Endothelial cell (in vitro differentiated cells): ENCODE results near the gene CPA3. TPM values are rescaled to one million over a fixed set of nuclear protein-coding genes. Genes with fewer than 3 reads are reported as not detected.
A peak's percentile ranks its signal among the peaks of the same experiment; 100 is the strongest.

Source experiments
- DNase-seq: peaks from one replicate; pipeline ENCODE4 v3.0.0; 2021; ENCODE audit warnings: low spot score
- H3K27ac Mint-ChIP-seq: one replicate; pipeline ENCODE4 v1.8.0; 2021; ENCODE audit warnings: mixed read lengths, inconsistent platforms; ENCODE audit not compliant: unreplicated experiment
- H3K27me3 Mint-ChIP-seq: one replicate; pipeline ENCODE4 v1.8.0; 2021; ENCODE audit warnings: mild to moderate bottlenecking, moderate library complexity, mixed read lengths, inconsistent platforms; ENCODE audit not compliant: unreplicated experiment
- H3K36me3 Mint-ChIP-seq: one replicate; pipeline ENCODE4 v1.8.0; 2021; ENCODE audit warnings: mild to moderate bottlenecking, low read depth, mixed read lengths, inconsistent platforms; ENCODE audit not compliant: unreplicated experiment
- H3K4me1 Mint-ChIP-seq: one replicate; pipeline ENCODE4 v1.8.0; 2021; ENCODE audit warnings: mild to moderate bottlenecking, mixed read lengths, inconsistent platforms; ENCODE audit not compliant: unreplicated experiment
- H3K4me3 Mint-ChIP-seq: one replicate; pipeline ENCODE4 v1.8.0; 2021; ENCODE audit warnings: mild to moderate bottlenecking, mixed read lengths, inconsistent platforms; ENCODE audit not compliant: unreplicated experiment
- H3K9me3 Mint-ChIP-seq: one replicate; pipeline ENCODE4 v1.8.0; 2021; ENCODE audit warnings: mixed read lengths, inconsistent platforms; ENCODE audit not compliant: unreplicated experiment
- total RNA-seq: library from RNA; stranded (reverse); fragmentation: NEBNext Ultra II Directional; extraction: Animal tissue kit (Norgen Biotek cat#: 25700); gene quantifications from one replicate; pipeline ENCODE4 v1.2.1, GENCODE V29; 2021; ENCODE audit not compliant: unreplicated experiment
- TF ChIP-seq, protein P1 (sequence below): fragments of 200-600 bp; sonication (generic); IDR thresholded peaks from one replicate; pipeline ENCODE4 v1.5.0; 2021; ENCODE audit warnings: antibody characterized with exemption; ENCODE audit not compliant: unreplicated experiment

The CPA3 gene
- total RNA-seq, 1 donor from 2014 or later, result not detected

DNA sequence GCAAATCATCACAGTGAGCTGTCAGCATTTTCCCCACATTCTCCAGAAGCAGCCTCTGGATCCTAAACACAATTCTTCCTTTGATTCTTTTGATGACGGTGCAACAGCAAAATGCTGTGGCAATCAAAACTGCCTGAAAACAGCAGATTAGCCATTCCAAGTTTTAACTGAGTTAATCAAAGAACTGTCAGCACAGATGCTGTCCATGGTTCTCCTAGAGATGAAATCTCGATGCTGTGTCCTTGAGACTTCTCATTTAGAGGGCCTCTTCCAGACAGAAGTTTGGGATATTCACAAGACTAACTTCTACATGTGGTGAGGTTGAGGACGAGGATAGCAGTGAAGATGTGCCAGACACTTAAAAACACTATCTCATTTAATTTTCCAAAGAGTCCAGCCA, 75.9 kb downstream of the CPA3 start:
- H3K36me3 Mint-ChIP-seq, result no peaks in the 10 kb centered on the region
- H3K27me3 Mint-ChIP-seq, result no peaks in the 10 kb centered on the region
- no peaks in the 10 kb centered on the region for H3K9me3 Mint-ChIP-seq
- DNase-seq, result no peak
- H3K27ac Mint-ChIP-seq, result no peak overlapping the region
- H3K4me1 Mint-ChIP-seq, result no peaks in the 10 kb centered on the region
- no peak overlapping the region for H3K4me3 Mint-ChIP-seq
- TF ChIP-seq, protein P1, sequence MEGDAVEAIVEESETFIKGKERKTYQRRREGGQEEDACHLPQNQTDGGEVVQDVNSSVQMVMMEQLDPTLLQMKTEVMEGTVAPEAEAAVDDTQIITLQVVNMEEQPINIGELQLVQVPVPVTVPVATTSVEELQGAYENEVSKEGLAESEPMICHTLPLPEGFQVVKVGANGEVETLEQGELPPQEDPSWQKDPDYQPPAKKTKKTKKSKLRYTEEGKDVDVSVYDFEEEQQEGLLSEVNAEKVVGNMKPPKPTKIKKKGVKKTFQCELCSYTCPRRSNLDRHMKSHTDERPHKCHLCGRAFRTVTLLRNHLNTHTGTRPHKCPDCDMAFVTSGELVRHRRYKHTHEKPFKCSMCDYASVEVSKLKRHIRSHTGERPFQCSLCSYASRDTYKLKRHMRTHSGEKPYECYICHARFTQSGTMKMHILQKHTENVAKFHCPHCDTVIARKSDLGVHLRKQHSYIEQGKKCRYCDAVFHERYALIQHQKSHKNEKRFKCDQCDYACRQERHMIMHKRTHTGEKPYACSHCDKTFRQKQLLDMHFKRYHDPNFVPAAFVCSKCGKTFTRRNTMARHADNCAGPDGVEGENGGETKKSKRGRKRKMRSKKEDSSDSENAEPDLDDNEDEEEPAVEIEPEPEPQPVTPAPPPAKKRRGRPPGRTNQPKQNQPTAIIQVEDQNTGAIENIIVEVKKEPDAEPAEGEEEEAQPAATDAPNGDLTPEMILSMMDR, result no peak

DNA sequence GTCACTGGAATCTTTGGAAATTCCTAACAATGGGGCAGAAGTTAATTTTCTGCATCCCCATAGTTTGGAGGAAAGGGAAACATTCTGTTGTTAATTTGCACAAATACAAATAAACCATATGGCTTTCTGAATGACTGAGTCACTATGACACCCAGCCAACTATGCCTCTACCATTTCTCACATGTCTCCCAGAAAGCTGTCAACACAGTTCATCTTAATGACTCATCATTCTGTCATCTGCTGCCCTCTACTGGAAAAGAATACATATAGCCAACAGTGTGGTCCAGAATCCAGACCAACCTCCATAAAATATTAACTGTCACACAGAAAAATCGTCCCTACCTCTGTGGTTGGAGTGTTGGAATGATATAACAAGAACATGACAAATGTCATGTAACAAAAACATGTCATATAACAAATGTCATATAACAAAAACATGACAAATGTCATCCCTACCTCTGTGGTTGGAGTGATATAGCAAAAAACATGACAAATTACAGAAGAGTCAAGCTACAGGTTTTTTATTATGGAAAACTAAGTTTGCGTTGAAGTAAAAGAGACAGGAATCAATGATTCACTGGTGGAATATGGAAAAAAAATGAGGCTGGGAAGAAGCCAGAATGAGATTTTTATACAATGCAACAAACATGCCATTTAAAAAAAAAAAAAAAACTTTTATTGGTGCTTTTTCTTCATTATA, 78.6 kb downstream of the CPA3 start:
- Mint-ChIP-seq H3K9me3 (no peaks in the 10 kb centered on the region), H3K27ac (no peak overlapping the region), H3K4me1 (no peaks in the 10 kb centered on the region), H3K4me3 (no peak overlapping the region), H3K36me3 (no peaks in the 10 kb centered on the region), H3K27me3 (no peaks in the 10 kb centered on the region)
- TF ChIP-seq, protein P1, result peak; percentile 83
- DNase-seq, result no peak

DNA sequence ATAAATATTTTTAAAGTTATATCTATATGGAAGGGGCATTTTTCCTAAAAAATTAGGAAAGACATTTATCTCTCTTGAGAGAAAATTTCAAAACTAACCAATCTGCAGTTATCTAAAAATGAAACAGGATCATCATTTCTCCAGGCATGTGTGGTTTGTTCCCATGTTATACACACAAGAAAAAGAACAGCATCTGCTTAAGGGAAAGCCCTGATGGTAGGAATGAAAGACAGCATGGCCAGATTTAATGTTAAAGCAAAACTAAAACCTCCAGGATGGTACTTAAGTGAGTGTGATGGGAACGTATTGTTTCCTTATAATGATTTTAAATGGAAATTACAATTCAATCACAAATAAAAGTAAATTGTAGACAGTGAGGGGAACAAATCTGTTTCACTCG, 80.0 kb downstream of the CPA3 start:
- DNase-seq, result no peak
- Mint-ChIP-seq H3K36me3 (no peaks in the 10 kb centered on the region), H3K27me3 (no peaks in the 10 kb centered on the region), H3K4me1 (no peaks in the 10 kb centered on the region), H3K4me3 (no peak overlapping the region), H3K27ac (no peak overlapping the region), H3K9me3 (no peaks in the 10 kb centered on the region)
- TF ChIP-seq, protein P1, result no peak

Other genes with a start within 250 kb of the CPA3 start
- gene AGTR1, start 167.4 kb upstream of the CPA3 start, total RNA-seq, result not detected
- 37.2 TPM for gene CPB1, start 37.5 kb upstream of the CPA3 start, total RNA-seq
- 44.8 TPM for gene GYG1, start 126.2 kb downstream of the CPA3 start, total RNA-seq
- 15.9 TPM for gene HLTF, start 221.2 kb downstream of the CPA3 start, total RNA-seq